Cardiac fibroblast (primary cell): ENCODE measurements around the gene ADNP.

Experiments used
- DNase-seq, 2 donors: peaks; one replicate each; pipeline versions ENCODE4 v3.0.0 to v3.0.0-alpha.2; 2010; ENCODE audit warnings: low read depth in 2 of 2
- H3K4me3 ChIP-seq, 2 donors: replicated peaks in 1 of 2; 1 replicate in 1 of 2; 2 replicates in 1 of 2; pipeline ENCODE4 v1.5.1; 2011; ENCODE audit warnings: low read depth in 2 of 2, low read length in 2 of 2, mild to moderate bottlenecking in 2 of 2, moderate library complexity in 1 of 2
- TF ChIP-seq, protein P1 (sequence below): IDR thresholded peaks from one replicate; pipeline ENCODE4 v1.5.1; 2011; ENCODE audit warnings: low read depth, mild to moderate bottlenecking, low read length, inconsistent platforms

Gene ADNP

DNA sequence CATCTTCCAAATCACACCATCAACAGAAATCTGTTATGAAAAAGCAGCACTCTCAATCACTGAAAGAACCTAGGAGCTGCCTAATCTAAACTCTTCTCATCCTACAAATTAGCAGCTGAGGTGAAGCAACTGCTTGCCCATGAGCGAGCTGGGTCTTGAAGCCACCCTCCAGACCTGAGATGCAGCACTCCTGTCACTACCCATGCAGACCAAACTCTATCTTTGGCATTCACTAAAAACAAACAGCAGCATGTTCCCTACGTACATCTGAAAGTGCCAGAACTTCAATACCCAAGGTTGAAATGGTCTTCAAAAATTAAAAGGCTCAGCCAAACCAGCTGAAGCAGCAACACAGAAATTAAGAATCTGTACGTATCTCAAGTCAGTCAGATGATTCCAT, 14.3 kb downstream of the ADNP start:
- TF ChIP-seq, protein P1, sequence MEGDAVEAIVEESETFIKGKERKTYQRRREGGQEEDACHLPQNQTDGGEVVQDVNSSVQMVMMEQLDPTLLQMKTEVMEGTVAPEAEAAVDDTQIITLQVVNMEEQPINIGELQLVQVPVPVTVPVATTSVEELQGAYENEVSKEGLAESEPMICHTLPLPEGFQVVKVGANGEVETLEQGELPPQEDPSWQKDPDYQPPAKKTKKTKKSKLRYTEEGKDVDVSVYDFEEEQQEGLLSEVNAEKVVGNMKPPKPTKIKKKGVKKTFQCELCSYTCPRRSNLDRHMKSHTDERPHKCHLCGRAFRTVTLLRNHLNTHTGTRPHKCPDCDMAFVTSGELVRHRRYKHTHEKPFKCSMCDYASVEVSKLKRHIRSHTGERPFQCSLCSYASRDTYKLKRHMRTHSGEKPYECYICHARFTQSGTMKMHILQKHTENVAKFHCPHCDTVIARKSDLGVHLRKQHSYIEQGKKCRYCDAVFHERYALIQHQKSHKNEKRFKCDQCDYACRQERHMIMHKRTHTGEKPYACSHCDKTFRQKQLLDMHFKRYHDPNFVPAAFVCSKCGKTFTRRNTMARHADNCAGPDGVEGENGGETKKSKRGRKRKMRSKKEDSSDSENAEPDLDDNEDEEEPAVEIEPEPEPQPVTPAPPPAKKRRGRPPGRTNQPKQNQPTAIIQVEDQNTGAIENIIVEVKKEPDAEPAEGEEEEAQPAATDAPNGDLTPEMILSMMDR = no peak
- H3K4me3 ChIP-seq = no peak overlapping the region
- no peak for DNase-seq

DNA sequence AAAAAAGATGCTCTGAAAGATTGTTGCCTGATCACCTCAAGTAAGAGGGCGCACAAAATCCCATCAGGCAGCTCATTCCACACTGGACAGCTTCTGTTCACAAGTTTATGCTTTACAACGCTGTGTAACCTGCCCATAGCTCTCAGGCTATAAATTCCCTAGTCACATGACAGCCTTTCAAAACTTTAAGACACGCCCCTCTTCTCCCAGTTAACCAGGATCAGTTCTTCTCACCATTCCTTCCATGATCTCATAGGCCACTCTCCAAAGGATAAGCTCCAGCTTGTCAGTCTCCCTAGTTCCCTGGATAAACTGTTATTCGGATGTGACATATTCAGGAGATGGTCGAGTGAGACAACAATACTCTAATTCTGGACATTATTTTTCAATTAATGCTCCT, 15.0 kb downstream of the ADNP start:
- DNase-seq = peak; percentile 52
- TF ChIP-seq, protein P1 = no peak
- H3K4me3 ChIP-seq = no peak overlapping the region

DNA sequence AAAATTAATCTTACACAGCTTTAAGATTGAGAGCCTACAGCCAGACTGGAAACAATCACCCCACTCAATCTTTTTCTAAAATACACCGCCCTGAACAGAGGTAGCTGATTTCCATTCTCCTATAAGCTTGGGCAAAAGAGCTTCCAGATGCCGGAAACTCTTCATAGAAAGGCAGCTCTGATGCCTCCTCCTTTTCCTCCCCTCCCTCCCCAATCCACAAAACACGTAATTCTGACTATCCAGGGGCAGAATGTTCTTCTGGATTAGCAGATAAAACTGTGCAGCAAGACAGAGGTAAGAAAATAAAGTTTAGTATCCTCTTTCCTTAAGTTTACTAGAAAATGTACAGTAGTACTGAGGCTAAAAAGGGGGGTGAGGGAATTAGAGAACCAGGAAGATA, 15.8 kb downstream of the ADNP start:
- DNase-seq = peak; percentile 58 to 72
- TF ChIP-seq, protein P1 = no peak
- H3K4me3 ChIP-seq = no peak overlapping the region

DNA sequence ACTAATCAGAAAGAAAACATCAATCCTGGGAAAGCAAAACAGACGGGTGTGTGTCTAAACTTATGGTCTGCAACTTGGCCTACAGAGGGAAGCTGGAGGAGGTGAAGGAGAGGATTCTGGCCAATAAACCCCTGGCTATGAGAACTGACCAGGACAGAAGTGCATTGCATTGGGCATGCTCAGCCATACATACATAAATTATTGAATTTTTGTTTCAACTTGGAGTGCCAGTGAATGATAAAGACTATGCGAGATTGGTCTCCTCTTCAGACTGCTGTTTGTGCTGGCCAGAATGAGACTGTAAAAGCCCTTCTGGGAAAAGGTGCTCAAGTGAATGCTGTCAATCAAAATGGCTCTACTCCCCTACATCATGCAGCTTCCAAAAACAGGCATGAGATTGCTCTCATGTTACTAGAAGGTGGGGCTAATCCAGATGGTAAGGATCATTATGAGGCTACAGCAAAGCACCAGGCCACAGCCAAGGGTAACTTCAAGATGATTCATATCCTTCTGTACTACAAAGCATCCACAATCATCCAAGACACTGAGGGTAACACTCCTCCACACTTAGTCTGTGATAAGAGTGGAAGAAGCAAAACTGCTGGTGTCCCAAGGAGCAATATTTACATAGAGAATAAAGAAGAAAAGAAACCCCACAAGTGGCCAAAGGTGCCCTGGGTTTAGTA, 17.4 kb downstream of the ADNP start:
- TF ChIP-seq, protein P1 = no peak
- no peak overlapping the region for H3K4me3 ChIP-seq
- DNase-seq = peak; percentile 62 to 84

DNA sequence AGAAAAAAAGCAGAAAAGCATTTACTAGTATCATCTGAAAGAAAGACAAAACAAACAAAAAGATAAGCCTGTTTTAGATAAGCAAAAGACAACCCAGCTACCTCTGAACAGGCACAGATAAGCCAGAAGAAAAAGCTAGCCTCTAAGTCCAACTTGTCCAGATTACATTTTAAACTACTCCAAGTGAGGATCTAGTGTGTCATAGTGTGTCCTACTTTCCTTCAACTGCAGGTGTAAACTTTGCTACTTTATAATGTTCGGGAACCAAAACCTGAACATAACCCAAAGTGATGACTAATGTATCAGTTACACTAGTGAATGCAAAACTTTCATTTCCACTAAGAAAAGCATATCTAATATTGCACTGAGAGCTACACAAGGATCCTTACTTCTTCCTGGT, 19.5 kb downstream of the ADNP start:
- no peak overlapping the region for H3K4me3 ChIP-seq
- no peak for DNase-seq
- TF ChIP-seq, protein P1 = no peak

DNA sequence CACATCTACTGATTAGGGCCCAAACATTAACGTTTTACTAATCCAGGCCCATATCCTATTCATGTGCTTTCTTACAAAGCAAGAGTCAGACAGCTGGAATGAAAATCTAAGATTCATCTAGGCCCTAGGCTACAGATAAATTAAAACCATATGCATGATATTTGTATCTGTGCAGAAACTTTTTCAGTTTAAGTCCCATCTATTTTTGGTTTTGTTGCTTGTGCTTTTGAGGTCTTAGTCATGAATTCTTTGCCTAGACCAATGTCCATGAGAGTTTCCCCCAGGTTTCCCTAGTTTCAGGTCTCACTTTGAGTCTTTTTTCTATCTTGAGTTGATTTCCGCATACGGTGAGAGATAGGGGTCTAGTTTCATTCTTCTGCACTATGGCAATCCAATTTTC, 20.2 kb downstream of the ADNP start:
- peak in 1 of 2 donors; percentile 40 for DNase-seq
- TF ChIP-seq, protein P1 = no peak
- H3K4me3 ChIP-seq = no peak overlapping the region

DNA sequence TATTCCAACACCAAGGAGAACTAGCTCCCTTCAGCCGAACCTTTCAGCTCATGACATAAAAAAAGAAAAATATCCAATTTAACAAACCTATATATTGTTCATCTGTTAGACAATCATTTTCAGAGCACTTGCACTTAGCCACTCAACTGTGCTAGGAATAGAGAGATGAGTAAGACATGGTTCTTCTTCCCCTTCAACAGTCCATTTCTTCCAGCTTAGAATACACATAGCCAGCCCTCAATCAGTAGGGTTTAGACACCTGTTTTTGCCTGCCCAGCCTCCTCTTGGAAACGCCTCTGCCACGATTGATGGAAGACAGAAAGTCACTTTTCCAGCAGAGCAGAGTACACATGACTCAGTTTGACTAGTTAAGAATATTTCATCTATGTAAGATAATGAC, 21.8 kb downstream of the ADNP start:
- H3K4me3 ChIP-seq = no peak overlapping the region
- TF ChIP-seq, protein P1 = no peak
- no peak for DNase-seq
